Tibial artery (tissue), 4 donors: ENCODE measurements around the gene HNRNPK.

Source experiments
- DNase-seq, 2 donors: peaks; one replicate each; pipeline ENCODE4 v3.0.0-alpha.2; 2019
- H3K27ac ChIP-seq, 2 donors: fragments of 200-600 bp; sonication (generic) in 1 of 2; 1 replicate in 1 of 2; 2 replicates in 1 of 2; pipeline ENCODE4 v1.5.1; 2018 to 2019; ENCODE audit warnings: mild to moderate bottlenecking in 1 of 2
- H3K27me3 ChIP-seq, 2 donors: fragments of 200-600 bp; sonication (generic) in 1 of 2; one replicate each; pipeline versions ENCODE4 v1.5.1 to v1.6.0; 2016 to 2019
- H3K36me3 ChIP-seq, 3 donors: fragments of 200-600 bp; sonication (generic) in 2 of 3; one replicate each; pipeline ENCODE4 v1.5.1; 2016 to 2019; ENCODE audit warnings: mild to moderate bottlenecking in 2 of 3
- H3K4me1 ChIP-seq, 4 donors: fragments of 200-600 bp; sonication (generic) in 2 of 4; 1 replicate in 3 of 4; 2 replicates in 1 of 4; pipeline ENCODE4 v1.5.1; 2016 to 2019
- H3K4me3 ChIP-seq, 2 donors: fragments of 200-600 bp; sonication (generic) in 1 of 2; 1 replicate in 1 of 2; 2 replicates in 1 of 2; pipeline ENCODE4 v1.5.1; 2018 to 2019; ENCODE audit warnings: mild to moderate bottlenecking in 2 of 2
- H3K9me3 ChIP-seq, 3 donors: fragments of 200-600 bp; sonication (generic) in 1 of 3; one replicate each; pipeline ENCODE4 v1.5.1; 2016 to 2019
- CTCF ChIP-seq, 2 experiments: fragments of 200-600 bp in 1 of 2; fragments of 450-650 bp in 1 of 2; IDR thresholded peaks; one replicate each; pipeline ENCODE4 v1.5.1; 2017 to 2019; ENCODE audit warnings: antibody characterized with exemption in 2 of 2, mild to moderate bottlenecking in 1 of 2, moderate library complexity in 1 of 2
- intact Hi-C: fragments of 100-400 bp; cut with DNase I; formaldehyde crosslinking; loops from one replicate; pipeline ENCODE4 v1.15.0; 2023; ENCODE audit warnings: low total_unique reads

HNRNPK gene

GRCh38 chr9:83992901-83993300 is 12.9 kb upstream of the HNRNPK start:
- Histone ChIP-seq H3K36me3 (no peaks in the 10 kb centered on the region), H3K4me3 (no peak overlapping the region), H3K27me3 (no peaks in the 10 kb centered on the region), H3K4me1 (no peaks in the 10 kb centered on the region), H3K27ac (no peak overlapping the region), H3K9me3 (no peaks in the 10 kb centered on the region)
- DNase-seq: no peak
- TF ChIP-seq CTCF (IDR thresholded peaks at IDR 0.05): no peak
- intact Hi-C loops: loop anchor here (10.0 kb wide), 1 partner anchor 678 kb away; no protein-coding TSS in a partner anchor

- H3K9me3 ChIP-seq: no peaks in the 10 kb centered on the region
- no peak for DNase-seq
- no peaks in the 10 kb centered on the region for H3K36me3 ChIP-seq
- H3K4me1 ChIP-seq: no peaks in the 10 kb centered on the region
- TF ChIP-seq CTCF (IDR thresholded peaks at IDR 0.05): no peak
- no peak overlapping the region for H3K27ac ChIP-seq
- H3K4me3 ChIP-seq: no peak overlapping the region
- H3K27me3 ChIP-seq: no peaks in the 10 kb centered on the region
- intact Hi-C loops: loop anchor here (10.0 kb wide), 1 partner anchor 678 kb away; no protein-coding TSS in a partner anchor
These were observed 12.4 kb upstream of the HNRNPK start for GRCh38 chr9:83992407-83992806.

- no peak for DNase-seq
- TF ChIP-seq CTCF (IDR thresholded peaks at IDR 0.05): no peak
- H3K27me3 ChIP-seq: no peaks in the 10 kb centered on the region
- H3K4me1 ChIP-seq: no peaks in the 10 kb centered on the region
- no peak overlapping the region for H3K4me3 ChIP-seq
- H3K9me3 ChIP-seq: no peaks in the 10 kb centered on the region
- no peak overlapping the region for H3K27ac ChIP-seq
- intact Hi-C loops: loop anchor here (10.0 kb wide), 1 partner anchor 677 kb away; no protein-coding TSS in a partner anchor
- no peaks in the 10 kb centered on the region for H3K36me3 ChIP-seq
These were observed 11.3 kb upstream of the HNRNPK start for GRCh38 chr9:83991355-83991754.

- no peak for TF ChIP-seq CTCF (IDR thresholded peaks at IDR 0.05)
- no peaks in the 10 kb centered on the region for H3K9me3 ChIP-seq
- no peaks in the 10 kb centered on the region for H3K36me3 ChIP-seq
- H3K4me1 ChIP-seq: no peaks in the 10 kb centered on the region
- intact Hi-C loops: no loop called here
- no peak for DNase-seq
- H3K4me3 ChIP-seq: no peak overlapping the region
- no peaks in the 10 kb centered on the region for H3K27me3 ChIP-seq
- no peak overlapping the region for H3K27ac ChIP-seq
These were observed 8.4 kb upstream of the HNRNPK start for GRCh38 chr9:83988411-83988810.

- Histone ChIP-seq H3K4me1 (no peaks in the 10 kb centered on the region), H3K27ac (no peak overlapping the region), H3K4me3 (no peak overlapping the region), H3K36me3 (no peaks in the 10 kb centered on the region), H3K9me3 (no peaks in the 10 kb centered on the region), H3K27me3 (no peaks in the 10 kb centered on the region)
- no peak for DNase-seq
- intact Hi-C loops: no loop called here
- TF ChIP-seq CTCF (IDR thresholded peaks at IDR 0.05): no peak
These were observed 7.4 kb upstream of the HNRNPK start for GRCh38 chr9:83987402-83987791.
